Ureter (tissue), 1 donor: ENCODE results near the gene DEPDC1B. TPM values are rescaled to one million over a fixed set of nuclear protein-coding genes. Genes with fewer than 3 reads are reported as not detected.
"Not testable (repeated sequence)": the region's sequence is repeated elsewhere in the genome, so short reads cannot be mapped to it uniquely, and the experiment has no call there.

Experiments
- DNase-seq: peaks from one replicate; pipeline ENCODE4 v3.0.0-alpha.2; 2020; ENCODE audit warnings: low spot score
- total RNA-seq: library from RNA; stranded (reverse); gene quantifications from one replicate; pipeline ENCODE4 v1.2.4, GENCODE V29; 2023
- donor health status: DM: yes; HTN: yes; CAD: no.

The DEPDC1B gene
- total RNA-seq, 1 donor from 2014 or later = 0.57 TPM

GRCh38 chr5:60584304-60584703 lies 115.7 kb downstream of the DEPDC1B start:
- DNase-seq = no peak

- DNase-seq = no peak
Measured at GRCh38 chr5:60583616-60584015, 116.3 kb downstream of the DEPDC1B start.

- DNase-seq = no peak
Measured at GRCh38 chr5:60578315-60578714, 121.7 kb downstream of the DEPDC1B start.

GRCh38 chr5:60577116-60577515 lies 122.8 kb downstream of the DEPDC1B start:
- no peak for DNase-seq

- no peak for DNase-seq
Measured at GRCh38 chr5:60576425-60576824, 123.5 kb downstream of the DEPDC1B start.

GRCh38 chr5:60568646-60569045 lies 131.3 kb downstream of the DEPDC1B start:
- DNase-seq = no peak

GRCh38 chr5:60563696-60564324 lies 136.2 kb downstream of the DEPDC1B start:
- no peak for DNase-seq

GRCh38 chr5:60553291-60553690 lies 146.7 kb downstream of the DEPDC1B start:
- not testable (repeated sequence) for DNase-seq

- DNase-seq = no peak
Measured at GRCh38 chr5:60551829-60552228, 148.1 kb downstream of the DEPDC1B start.

GRCh38 chr5:60551250-60551649 lies 148.7 kb downstream of the DEPDC1B start:
- no peak for DNase-seq

- DNase-seq = no peak
Measured at GRCh38 chr5:60550311-60550710, 149.7 kb downstream of the DEPDC1B start.

GRCh38 chr5:60549841-60550240 lies 150.1 kb downstream of the DEPDC1B start:
- DNase-seq = no peak

Other genes with a start within 250 kb of the DEPDC1B start
- 16.7 TPM for gene ELOVL7, start 144.1 kb upstream of the DEPDC1B start, total RNA-seq
- gene ERCC8, start 244.9 kb upstream of the DEPDC1B start, total RNA-seq = 12.2 TPM
- gene NDUFAF2, start 245.0 kb upstream of the DEPDC1B start, total RNA-seq = 24.9 TPM